Ectodermal cell (in vitro differentiated cells): ENCODE data around the gene PRKD2.

Experiments
- H3K27ac ChIP-seq: 2 replicates; pipeline ENCODE4 v1.7.0; 2013; ENCODE audit warnings: mild to moderate bottlenecking, low read depth, low read length; ENCODE audit not compliant: insufficient read depth, poor library complexity, severe bottlenecking
- H3K27me3 ChIP-seq: 2 replicates; pipeline ENCODE4 v1.7.0; 2013; ENCODE audit warnings: mild to moderate bottlenecking, low read length; ENCODE audit not compliant: insufficient read depth, control insufficient read depth, poor library complexity, severe bottlenecking
- H3K36me3 ChIP-seq: one replicate; pipeline ENCODE4 v1.7.0; 2013; ENCODE audit warnings: low read length; ENCODE audit not compliant: control insufficient read depth, insufficient read depth
- H3K4me1 ChIP-seq: one replicate; pipeline ENCODE4 v1.7.0; 2013; ENCODE audit warnings: low read length; ENCODE audit not compliant: control insufficient read depth, insufficient read depth
- H3K4me3 ChIP-seq: 2 replicates; pipeline ENCODE4 v1.7.0; 2013; ENCODE audit warnings: low read depth, low read length, control low read depth; ENCODE audit not compliant: insufficient read depth
- H3K9me3 ChIP-seq: 2 replicates; pipeline ENCODE4 v1.7.0; 2013; ENCODE audit warnings: mild to moderate bottlenecking, low read length, moderate library complexity; ENCODE audit not compliant: control insufficient read depth
- WGBS, 2 experiments: methylation state at CpG; one replicate each; pipeline ENCODE4 v1.1.7; 2013; ENCODE audit warnings: missing lambda C conversion rate in 2 of 2; 5-methylcytosine and 5-hydroxymethylcytosine counted together

Gene PRKD2

GRCh38 chr19:46741447-46741846 lies 24.5 kb upstream of the PRKD2 start:
- H3K4me1 ChIP-seq, result peaks cover 27% of the 10 kb centered on the region
- H3K9me3 ChIP-seq, result no peaks in the 10 kb centered on the region
- no peak overlapping the region for H3K4me3 ChIP-seq
- no peaks in the 10 kb centered on the region for H3K27me3 ChIP-seq
- H3K27ac ChIP-seq, result no peak overlapping the region
- H3K36me3 ChIP-seq, result peaks cover 10% of the 10 kb centered on the region
- 89 to 91% methylated on average over 17 of the region's 17 CpGs for WGBS, 2 experiments

- no peak overlapping the region for H3K4me3 ChIP-seq
- WGBS, 2 experiments, result 94% methylated on average over 14 of the region's 14 CpGs
- peaks cover 14% of the 10 kb centered on the region for H3K36me3 ChIP-seq
- no peaks in the 10 kb centered on the region for H3K9me3 ChIP-seq
- peaks cover 19% of the 10 kb centered on the region for H3K4me1 ChIP-seq
- H3K27ac ChIP-seq, result no peak overlapping the region
- H3K27me3 ChIP-seq, result no peaks in the 10 kb centered on the region
Measured at GRCh38 chr19:46739290-46739771, 22.4 kb upstream of the PRKD2 start.

- peaks cover 17% of the 10 kb centered on the region for H3K36me3 ChIP-seq
- 92 to 94% methylated on average over 19 of the region's 19 CpGs for WGBS, 2 experiments
Measured at GRCh38 chr19:46737761-46738171, 20.9 kb upstream of the PRKD2 start.

GRCh38 chr19:46737298-46737654 lies 20.4 kb upstream of the PRKD2 start:
- H3K27ac ChIP-seq, result no peak overlapping the region
- no peaks in the 10 kb centered on the region for H3K27me3 ChIP-seq
- H3K36me3 ChIP-seq, result peaks cover 17% of the 10 kb centered on the region
- H3K9me3 ChIP-seq, result no peaks in the 10 kb centered on the region
- H3K4me3 ChIP-seq, result no peak overlapping the region
- peaks cover 19% of the 10 kb centered on the region for H3K4me1 ChIP-seq
- WGBS, 2 experiments, result 84 to 88% methylated on average over 7 of the region's 7 CpGs

More at GRCh38 chr19:46737761-46738171, 20.9 kb upstream of the PRKD2 start:
- Histone ChIP-seq H3K4me3 (no peak overlapping the region), H3K27ac (no peak overlapping the region), H3K4me1 (peaks cover 19% of the 10 kb centered on the region), H3K9me3 (no peaks in the 10 kb centered on the region), H3K27me3 (no peaks in the 10 kb centered on the region)

DNA sequence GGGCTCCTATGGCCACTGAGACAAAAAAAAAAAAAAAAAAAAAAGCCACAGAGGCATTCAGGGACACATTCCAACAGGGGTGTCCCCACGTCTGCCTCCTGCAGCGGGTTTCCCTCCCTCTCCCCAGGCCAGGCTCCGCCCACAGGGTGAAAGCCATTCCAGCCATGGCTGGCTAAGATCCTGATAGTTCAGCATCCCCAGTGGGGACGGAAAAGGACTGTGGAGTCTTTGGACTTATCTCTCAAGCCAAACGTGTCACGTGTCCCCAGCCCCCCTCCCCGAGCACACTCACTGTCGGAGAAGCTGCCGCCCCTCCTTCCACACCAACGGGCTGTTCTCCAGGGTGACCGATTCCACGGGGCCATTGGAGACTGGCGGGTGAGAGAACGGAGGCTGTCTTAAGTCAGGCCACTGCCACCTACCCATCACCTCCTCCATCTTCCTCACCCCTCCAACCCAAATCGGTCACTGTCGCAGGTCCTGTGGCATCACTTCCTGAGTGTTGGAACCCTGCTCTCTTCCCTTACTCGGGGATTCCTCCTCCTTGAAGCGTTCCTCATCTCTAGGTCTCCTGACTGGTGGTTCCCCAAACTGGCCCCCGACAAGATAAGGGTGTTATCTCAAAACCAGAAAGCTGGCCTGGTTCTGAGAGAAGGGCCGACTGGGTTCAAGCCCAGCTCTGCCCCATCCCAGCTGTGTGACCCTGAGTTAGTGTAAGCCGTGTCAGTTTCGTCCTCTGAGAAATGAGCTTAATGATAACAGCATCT lies 19.8 kb upstream of the PRKD2 start:
- Histone ChIP-seq H3K36me3 (peaks cover 17% of the 10 kb centered on the region), H3K27ac (no peak overlapping the region)
- 88 to 92% methylated on average over 22 of the region's 22 CpGs for WGBS, 2 experiments

DNA sequence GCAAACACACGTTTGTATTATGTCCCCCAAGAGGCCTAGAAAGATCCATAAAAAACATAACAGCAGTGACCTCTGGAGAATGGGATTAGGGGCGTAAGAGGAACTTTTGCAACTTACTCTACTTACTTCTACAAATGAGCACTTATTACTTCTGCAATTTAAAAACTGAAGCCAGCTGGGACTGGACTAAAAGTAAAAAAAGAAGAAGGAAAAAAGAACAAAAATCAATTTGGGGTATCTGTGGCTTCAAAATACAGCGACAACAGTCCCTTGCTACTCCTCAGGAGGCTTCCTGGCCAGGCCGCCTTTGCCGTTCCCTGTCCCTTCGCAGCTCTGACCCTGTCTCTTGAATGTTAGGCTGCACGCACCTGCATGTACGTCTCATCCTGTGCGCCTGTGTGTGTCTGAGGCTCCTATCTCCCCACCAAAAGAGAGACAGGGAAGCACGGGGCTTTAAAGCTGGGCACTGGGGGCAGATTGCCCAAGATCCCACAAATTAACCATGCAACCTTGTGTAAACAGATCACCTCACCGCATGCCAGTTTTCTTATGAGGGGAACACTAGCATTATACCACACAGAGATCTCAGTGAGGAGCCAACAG lies 16.9 kb upstream of the PRKD2 start:
- H3K27ac ChIP-seq, result no peak overlapping the region
- no peaks in the 10 kb centered on the region for H3K9me3 ChIP-seq
- 93 to 95% methylated on average over 11 of the region's 11 CpGs for WGBS, 2 experiments
- no peak overlapping the region for H3K4me3 ChIP-seq
- H3K4me1 ChIP-seq, result peaks cover 12% of the 10 kb centered on the region
- H3K36me3 ChIP-seq, result peaks cover 34% of the 10 kb centered on the region
- H3K27me3 ChIP-seq, result no peaks in the 10 kb centered on the region

More for the DNA sequence above, 19.8 kb upstream of the PRKD2 start:
- peaks cover 19% of the 10 kb centered on the region for H3K4me1 ChIP-seq
- H3K4me3 ChIP-seq, result no peak overlapping the region
- H3K27me3 ChIP-seq, result no peaks in the 10 kb centered on the region
- H3K9me3 ChIP-seq, result no peaks in the 10 kb centered on the region

DNA sequence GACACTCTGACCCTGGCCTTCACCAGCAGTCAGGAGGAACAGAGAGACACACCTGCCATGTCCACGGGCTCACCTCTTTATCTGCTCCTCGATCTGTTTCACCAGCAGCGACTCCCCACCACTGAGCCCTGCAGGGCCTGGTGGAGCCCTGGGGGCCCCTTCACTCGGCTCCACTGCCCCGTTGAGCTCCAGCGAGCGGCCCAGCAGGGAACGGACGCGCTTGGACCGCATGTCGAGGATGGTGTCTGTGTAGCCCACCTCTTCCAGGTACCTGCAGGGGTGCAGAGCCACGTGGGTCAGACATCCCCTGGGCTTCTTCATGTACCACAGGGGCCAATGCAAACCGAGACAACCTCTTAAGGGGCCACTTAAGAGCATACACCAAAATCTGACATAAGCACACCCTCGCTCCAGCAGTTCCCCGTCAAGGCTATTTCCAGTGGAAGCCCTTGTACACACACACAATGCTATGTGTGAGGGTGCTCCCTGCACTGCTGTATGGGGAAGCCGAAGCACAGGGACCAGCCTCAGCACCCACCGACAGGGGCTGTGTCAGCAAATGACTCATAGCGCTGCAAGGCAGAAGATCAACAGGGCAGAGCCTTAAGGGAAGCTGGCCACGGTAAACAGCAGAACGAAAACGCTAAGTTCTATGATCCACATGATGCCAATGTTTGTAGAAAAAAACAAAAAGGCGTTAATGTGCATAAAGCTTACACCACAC lies 16.2 kb upstream of the PRKD2 start:
- H3K4me3 ChIP-seq, result no peak overlapping the region
- H3K27ac ChIP-seq, result no peak overlapping the region
- H3K4me1 ChIP-seq, result peaks cover 5% of the 10 kb centered on the region
- no peaks in the 10 kb centered on the region for H3K9me3 ChIP-seq
- no peaks in the 10 kb centered on the region for H3K27me3 ChIP-seq
- WGBS, 2 experiments, result 95% methylated on average over 23 of the region's 23 CpGs
- peaks cover 41% of the 10 kb centered on the region for H3K36me3 ChIP-seq

GRCh38 chr19:46732172-46732938 lies 15.4 kb upstream of the PRKD2 start:
- H3K4me3 ChIP-seq, result no peak overlapping the region
- H3K4me1 ChIP-seq, result no peaks in the 10 kb centered on the region
- WGBS, 2 experiments, result 93 to 95% methylated on average over 28 of the region's 28 CpGs
- no peaks in the 10 kb centered on the region for H3K27me3 ChIP-seq
- no peaks in the 10 kb centered on the region for H3K9me3 ChIP-seq
- H3K27ac ChIP-seq, result no peak overlapping the region
- H3K36me3 ChIP-seq, result peaks cover 41% of the 10 kb centered on the region

DNA sequence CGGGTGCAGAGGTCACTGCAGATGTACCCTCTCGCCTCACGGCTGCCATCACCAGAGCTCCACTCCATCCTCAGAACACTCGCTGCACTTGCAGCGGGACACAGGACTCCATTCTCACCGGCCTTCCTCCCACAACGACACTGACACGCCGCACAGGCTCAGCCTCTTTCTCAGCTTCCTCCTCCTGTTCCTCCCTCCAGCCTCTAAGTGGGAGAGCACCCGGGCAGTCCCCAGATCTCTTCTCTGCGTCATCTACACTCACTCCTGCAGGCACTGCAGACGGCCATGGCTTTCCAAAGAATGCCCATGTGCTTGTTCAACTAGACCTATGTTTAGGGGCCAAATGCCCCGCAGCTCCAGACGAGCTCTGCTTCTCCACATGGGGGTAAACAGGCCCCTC lies 14.7 kb upstream of the PRKD2 start:
- no peaks in the 10 kb centered on the region for H3K27me3 ChIP-seq
- no peak overlapping the region for H3K4me3 ChIP-seq
- H3K9me3 ChIP-seq, result no peaks in the 10 kb centered on the region
- no peaks in the 10 kb centered on the region for H3K4me1 ChIP-seq
- 91 to 92% methylated on average over 14 of the region's 14 CpGs for WGBS, 2 experiments
- peak overlapping the region; percentile 8 for H3K27ac ChIP-seq
- H3K36me3 ChIP-seq, result peaks cover 47% of the 10 kb centered on the region
